Measurements from ENCODE around the gene INTS11. TPM values are rescaled to one million over a fixed set of nuclear protein-coding genes. Genes with fewer than 3 reads are reported as not detected.

INTS11 gene
- total and polyA plus RNA-seq, 8 donors, result 59.5 to 520 (median 143) TPM

- peak; percentile 61 to 89 for DNase-seq
- Histone ChIP-seq H3K9me3 (no peaks in the 10 kb centered on the region), H3K27ac (peak within 1 kb of the TSS; percentile 85 to 93 (median 92)), H3K4me1 (peaks cover 63 to 73% (median 72%) of the 10 kb centered on the region in 4 donors), H3K4me3 (peak within 1 kb of the TSS; percentile 72 to 80 (median 75)), H3K27me3 (peaks cover 0 to 31% (median 19%) of the 10 kb centered on the region in 3 donors), H3K36me3 (peaks cover 0 to 17% (median 7%) of the 10 kb centered on the region in 4 donors)
- WGBS, 5 donors, result 0 to 1% (median 0%) methylated on average over 29 to 121 of the region's 122 CpGs
- intact Hi-C loops (cut with DNase I; ENCODE audit: low total_unique reads), result no loop called here
- TF ChIP-seq POLR2A (IDR thresholded peaks at IDR 0.05) (no peak), POLR2AphosphoS5 (IDR thresholded peaks at IDR 0.05) (peak in 2 of 3 donors; percentile 32 to 47), EP300 (IDR thresholded peaks at IDR 0.05) (no peak), CTCF (IDR thresholded peaks at IDR 0.05) (peak in 4 of 7 experiments; percentile 21 to 29 (median 27))
These were observed 25.0 kb upstream of the INTS11 start, which contains the start of gene DVL1 for GRCh38 chr1:1349256-1350012. Gene DVL1, minus strand, starts transcription at chr1:1349418. Its CDS starts 353 bp downstream, at chr1:1349065.

GRCh38 chr1:1348420-1349255 is 24.2 kb upstream of the INTS11 start:
- TF ChIP-seq POLR2AphosphoS5 (IDR thresholded peaks at IDR 0.05), result no peak
- TF ChIP-seq CTCF (IDR thresholded peaks at IDR 0.05), result no peak
- TF ChIP-seq POLR2A (IDR thresholded peaks at IDR 0.05), result no peak
- no peak for TF ChIP-seq EP300 (IDR thresholded peaks at IDR 0.05)
- DNase-seq, result peak in 1 of 2 donors; percentile 77
- Histone ChIP-seq H3K36me3 (peaks cover 0 to 9% (median 4%) of the 10 kb centered on the region in 4 donors), H3K4me1 (peaks cover 59 to 73% (median 72%) of the 10 kb centered on the region in 4 donors), H3K27me3 (peaks cover 0 to 23% (median 11%) of the 10 kb centered on the region in 3 donors), H3K27ac (peak overlapping the region; percentile 82 to 92 (median 86)), H3K4me3 (peak overlapping the region; percentile 63 to 74 (median 72)), H3K9me3 (no peaks in the 10 kb centered on the region)
- WGBS, 5 donors, result 0 to 1% (median 1%) methylated on average over 1 to 109 of the region's 109 CpGs
- intact Hi-C loops (cut with DNase I; ENCODE audit: low total_unique reads), result no loop called here

- H3K4me1 ChIP-seq, result peaks cover 51 to 73% (median 71%) of the 10 kb centered on the region in 4 donors
- peak overlapping the region; percentile 63 to 74 (median 72) for H3K4me3 ChIP-seq
- peak overlapping the region; percentile 82 to 92 (median 86) for H3K27ac ChIP-seq
- TF ChIP-seq POLR2A (IDR thresholded peaks at IDR 0.05) (no peak), CTCF (IDR thresholded peaks at IDR 0.05) (no peak), EP300 (IDR thresholded peaks at IDR 0.05) (no peak), POLR2AphosphoS5 (IDR thresholded peaks at IDR 0.05) (peak in 1 of 3 donors; percentile 40)
- WGBS, 5 donors, result 17 to 33% (median 22%) methylated on average over 9 to 26 of the region's 26 CpGs
- intact Hi-C loops (cut with DNase I; ENCODE audit: low total_unique reads), result no loop called here
- peaks cover 0 to 1% (median under 1%) of the 10 kb centered on the region in 4 donors for H3K36me3 ChIP-seq
- no peaks in the 10 kb centered on the region for H3K9me3 ChIP-seq
- peak; percentile 77 to 85 for DNase-seq
- H3K27me3 ChIP-seq, result peaks cover 0 to 15% (median 3%) of the 10 kb centered on the region in 3 donors
These were observed 23.4 kb upstream of the INTS11 start for GRCh38 chr1:1347663-1348419.

All from stomach (tissue), 9 donors.